Islet precursor cell (in vitro differentiated cells): ENCODE data around the gene ZNF606.
"Not testable (repeated sequence)": the region's sequence is repeated elsewhere in the genome, so short reads cannot be mapped to it uniquely, and the experiment has no call there.

ENCODE experiments used
- DNase-seq: peaks from one replicate; pipeline ENCODE4 v3.0.0-alpha.2; 2018

ZNF606 gene

GRCh38 chr19:58009666-58010301 lies 7.2 kb upstream of the ZNF606 start:
- peak; percentile 82 for DNase-seq

- no peak for DNase-seq
These were observed 6.7 kb upstream of the ZNF606 start for GRCh38 chr19:58009301-58009665.

GRCh38 chr19:58008877-58009276 lies 6.3 kb upstream of the ZNF606 start:
- not testable (repeated sequence) for DNase-seq

- no peak for DNase-seq
These were observed 4.7 kb upstream of the ZNF606 start for GRCh38 chr19:58007285-58007684.

- DNase-seq = no peak
These were observed 681 bp upstream of the ZNF606 start for GRCh38 chr19:58003174-58003828.

GRCh38 chr19:58001895-58002369 lies 688 bp downstream of the ZNF606 start:
- no peak for DNase-seq

GRCh38 chr19:58000677-58001076 lies 1.9 kb downstream of the ZNF606 start:
- no peak for DNase-seq

- DNase-seq = no peak
These were observed 9.8 kb downstream of the ZNF606 start for GRCh38 chr19:57992841-57993240.

- no peak for DNase-seq
These were observed 23.9 kb downstream of the ZNF606 start for GRCh38 chr19:57978586-57979289.

GRCh38 chr19:57974434-57974833 lies 28.2 kb downstream of the ZNF606 start, which contains the start of gene C19orf18:
Gene C19orf18, minus strand, starts transcription at chr19:57974534. Its CDS starts 102 bp downstream, at chr19:57974432.
- DNase-seq = no peak

- DNase-seq = no peak
These were observed 37.9 kb downstream of the ZNF606 start for GRCh38 chr19:57964761-57965160.

GRCh38 chr19:57961785-57962184 lies 40.8 kb downstream of the ZNF606 start:
- no peak for DNase-seq

GRCh38 chr19:57954996-57955395 lies 47.6 kb downstream of the ZNF606 start:
- no peak for DNase-seq

GRCh38 chr19:57949702-57950101 lies 52.9 kb downstream of the ZNF606 start:
- no peak for DNase-seq

GRCh38 chr19:57949296-57949695 lies 53.3 kb downstream of the ZNF606 start:
- DNase-seq = no peak

GRCh38 chr19:57947419-57948134 lies 55.0 kb downstream of the ZNF606 start, which contains the start of gene ZNF256:
Gene ZNF256, minus strand, starts transcription at chr19:57947706. Its CDS starts 232 bp downstream, at chr19:57947474.
- peak; percentile 98 for DNase-seq

- no peak for DNase-seq
These were observed 55.6 kb downstream of the ZNF606 start for GRCh38 chr19:57947088-57947418.

GRCh38 chr19:57946316-57946715 lies 56.3 kb downstream of the ZNF606 start:
- DNase-seq = no peak

- no peak for DNase-seq
These were observed 61.0 kb downstream of the ZNF606 start for GRCh38 chr19:57941593-57941992.

- DNase-seq = no peak
These were observed 66.9 kb downstream of the ZNF606 start for GRCh38 chr19:57935731-57936130.

GRCh38 chr19:57934820-57935665 lies 67.6 kb downstream of the ZNF606 start, which contains the start of gene ZNF418:
Gene ZNF418, minus strand, starts transcription at chr19:57935402. Its CDS starts 1,580 bp downstream, at chr19:57933822.
- DNase-seq = peak; percentile 90

- DNase-seq = no peak
These were observed 75.0 kb downstream of the ZNF606 start for GRCh38 chr19:57927587-57927986.
